Activated gamma-delta T cell (primary cell): Measurements from ENCODE around the gene RACK1.
"Not testable (repeated sequence)": the region's sequence is repeated elsewhere in the genome, so short reads cannot be mapped to it uniquely, and the experiment has no call there.

Experiments
- DNase-seq: peaks from one replicate; lab custom pipeline; 2025; lab: John Stamatoyannopoulos, UW
- total RNA-seq, 2 donors: gene quantifications; one replicate each; lab custom pipeline; 2026; lab: John Stamatoyannopoulos, UW

RACK1 gene
- total RNA-seq, result 1,019 to 1,134 reads per million in 2 donors

DNA sequence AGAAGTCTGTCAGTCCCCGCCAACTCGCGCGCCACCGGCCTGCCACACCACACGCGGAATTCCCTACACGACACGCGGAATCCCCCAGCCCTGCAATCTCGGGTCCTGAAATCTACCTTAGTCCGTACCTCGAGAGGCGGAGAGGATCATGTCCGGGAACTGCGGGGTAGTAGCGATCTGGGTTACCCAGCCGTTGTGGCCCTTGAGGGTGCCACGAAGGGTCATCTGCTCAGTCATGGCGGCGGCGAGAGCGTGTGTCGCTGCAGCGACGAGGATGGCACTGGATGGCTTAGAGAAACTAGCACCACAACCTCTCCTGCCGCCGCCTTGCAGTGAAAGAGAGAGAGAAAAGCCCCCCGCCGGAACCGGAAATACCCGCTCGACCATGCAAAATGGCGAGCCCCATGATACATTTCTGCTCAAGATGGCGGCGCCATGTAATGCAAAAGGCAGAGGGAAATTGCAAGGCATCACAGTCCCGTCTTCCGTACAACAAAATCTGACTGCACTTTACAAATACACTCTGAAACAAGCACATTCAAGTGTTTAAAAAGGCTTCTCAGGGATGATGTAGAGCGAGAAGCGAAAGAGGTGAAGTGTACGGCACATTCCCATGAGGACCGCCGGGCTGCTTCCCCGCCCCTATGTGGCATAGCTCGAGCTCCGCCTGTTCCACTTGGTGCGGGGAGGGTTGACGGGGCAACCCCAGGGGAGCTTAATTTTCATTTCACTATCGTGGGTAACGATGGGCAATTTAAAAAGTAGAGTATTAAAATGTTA, at the start of gene RACK1:
Gene RACK1 (minus strand): TSS at position 343 of the 780 bp plus-strand sequence. CDS start 106 bp downstream, at position 237.
- no peak for DNase-seq

- not testable (repeated sequence) for DNase-seq
Measured at GRCh38 chr5:181287331-181287730, 43.6 kb upstream of the RACK1 start.

GRCh38 chr5:181285962-181286705, 42.4 kb upstream of the RACK1 start:
- DNase-seq, result not testable (repeated sequence)

GRCh38 chr5:181283841-181284755, 40.4 kb upstream of the RACK1 start:
- not testable (repeated sequence) for DNase-seq

DNA sequence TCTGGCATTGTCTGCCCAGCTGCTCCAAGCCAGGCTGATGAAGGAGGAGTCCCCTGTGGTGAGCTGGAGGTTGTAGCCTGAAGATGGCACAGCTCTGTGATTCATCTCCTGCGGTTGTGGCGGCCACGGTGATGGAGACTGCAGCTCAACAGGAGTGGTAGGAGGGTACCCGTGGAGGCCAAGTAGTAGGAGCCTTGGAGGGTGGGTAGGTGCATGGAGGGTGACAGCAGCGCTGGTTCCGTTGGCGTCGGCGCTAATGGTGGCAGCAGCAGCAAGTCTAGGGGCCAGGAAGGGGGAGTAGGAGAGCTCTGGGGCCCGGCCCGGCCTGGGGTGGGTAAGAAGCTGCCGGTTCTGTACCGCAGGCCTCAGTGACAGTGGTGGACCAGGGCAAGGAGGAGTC, 39.6 kb upstream of the RACK1 start:
- no peak for DNase-seq

DNA sequence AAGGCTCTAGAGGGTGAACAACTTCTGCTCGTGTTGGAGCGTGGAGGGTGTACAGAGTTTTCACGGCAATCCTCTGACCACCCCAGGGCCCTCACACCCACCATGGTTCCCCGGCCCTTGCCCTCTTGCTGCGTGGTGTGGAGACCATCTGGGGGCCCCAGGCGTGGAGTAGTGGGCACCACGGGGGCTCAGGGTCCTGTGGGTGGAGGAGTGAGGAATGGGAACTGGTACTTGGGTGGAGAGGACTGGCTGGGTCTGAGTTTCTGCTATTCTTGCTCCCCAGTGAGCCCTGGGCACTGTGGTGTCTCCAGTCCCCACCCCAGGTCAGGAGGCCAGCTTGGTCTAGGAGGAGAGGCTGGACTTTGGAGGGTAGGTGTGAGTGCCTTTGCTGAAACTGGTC, 39.2 kb upstream of the RACK1 start:
- no peak for DNase-seq

- not testable (repeated sequence) for DNase-seq
Measured at GRCh38 chr5:181282415-181282814, 38.7 kb upstream of the RACK1 start.

GRCh38 chr5:181281984-181282316, 38.2 kb upstream of the RACK1 start:
- no peak for DNase-seq

DNA sequence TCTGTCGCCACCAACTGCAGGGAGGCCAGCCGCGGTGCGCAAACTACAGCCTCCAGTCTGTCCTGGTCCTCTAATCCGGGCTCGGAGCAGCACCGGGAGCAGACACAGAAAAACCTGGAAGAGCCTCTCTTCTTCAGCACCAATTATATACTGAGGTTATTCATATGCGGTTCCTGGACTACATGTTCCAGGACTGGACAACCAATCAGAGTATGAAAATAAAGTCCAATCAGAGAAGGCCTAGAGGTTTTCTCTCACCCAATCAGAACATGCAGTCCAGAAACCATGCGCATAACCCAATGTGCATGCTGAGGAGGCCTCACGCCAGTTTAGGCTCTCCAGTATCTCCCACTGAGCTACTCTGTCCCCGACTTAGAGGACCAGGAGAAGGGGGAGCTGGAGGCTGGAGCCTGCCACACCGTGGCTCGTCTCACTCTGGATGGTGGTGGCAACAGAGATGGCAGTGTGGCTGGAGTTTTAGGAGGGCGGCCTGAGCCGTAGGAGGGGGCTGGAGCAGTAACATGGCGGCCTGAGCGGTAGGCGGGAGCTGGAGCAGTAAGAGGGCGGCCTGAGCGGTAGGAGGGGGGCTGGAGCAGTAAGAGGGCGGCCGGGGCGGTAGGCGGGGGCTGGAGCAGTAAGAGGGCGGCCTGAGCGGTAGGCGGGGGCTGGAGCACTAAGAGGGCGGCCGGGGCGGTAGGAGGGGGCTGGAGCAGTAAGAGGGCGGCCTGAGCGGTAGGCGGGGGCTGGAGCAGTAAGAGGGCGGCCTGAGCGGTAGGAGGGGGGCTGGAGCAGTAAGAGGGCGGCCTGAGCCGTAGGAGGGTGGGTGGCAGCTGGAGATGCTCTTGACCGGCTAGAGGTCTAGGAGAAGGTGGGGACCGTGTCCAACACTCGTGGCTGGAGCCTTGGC, 37.6 kb upstream of the RACK1 start:
- no peak for DNase-seq

GRCh38 chr5:181280251-181280762, 36.6 kb upstream of the RACK1 start:
- no peak for DNase-seq

- not testable (repeated sequence) for DNase-seq
Measured at GRCh38 chr5:181273433-181273744, 29.7 kb upstream of the RACK1 start.

- DNase-seq, result no peak
Measured at GRCh38 chr5:181271081-181271480, 27.4 kb upstream of the RACK1 start.

- not testable (repeated sequence) for DNase-seq
Measured at GRCh38 chr5:181267907-181268306, 24.2 kb upstream of the RACK1 start.

DNA sequence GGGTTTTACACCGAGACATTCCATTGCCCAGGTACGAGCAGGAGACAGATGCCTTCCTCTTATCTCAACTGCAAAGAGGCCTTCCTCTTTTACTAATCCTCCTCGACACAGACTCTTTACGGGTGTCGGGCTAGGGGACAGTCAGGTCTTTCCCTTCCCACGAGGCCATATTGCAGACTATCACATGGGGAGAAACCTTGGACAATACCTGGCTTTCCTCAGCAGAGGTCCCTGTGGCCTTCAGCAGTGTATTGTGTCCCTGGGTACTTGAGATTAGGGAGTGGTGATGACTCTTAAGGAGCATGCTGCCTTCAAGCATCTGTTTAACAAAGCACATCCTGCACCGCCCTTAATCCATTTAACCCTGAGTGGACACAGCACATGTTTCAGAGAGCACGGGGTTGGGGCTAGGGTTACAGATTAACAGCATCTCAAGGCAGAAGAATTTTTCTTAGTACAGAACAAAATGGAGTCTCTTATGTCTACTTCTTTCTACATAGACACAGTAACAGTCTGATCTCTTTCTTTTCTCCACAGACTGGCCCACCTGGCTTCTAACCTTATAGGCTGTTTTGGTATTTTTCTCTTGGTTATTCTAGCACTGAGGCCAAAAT, 23.7 kb upstream of the RACK1 start:
- not testable (repeated sequence) for DNase-seq

GRCh38 chr5:181265092-181265671, 21.5 kb upstream of the RACK1 start:
- no peak for DNase-seq

GRCh38 chr5:181263633-181264032, 19.9 kb upstream of the RACK1 start:
- no peak for DNase-seq

GRCh38 chr5:181261320-181262049, 17.8 kb upstream of the RACK1 start:
- no peak for DNase-seq

- no peak for DNase-seq
Measured at GRCh38 chr5:181260720-181261319, 17.1 kb upstream of the RACK1 start, which contains the start of gene TRIM52. Gene TRIM52, minus strand, starts transcription at chr5:181261143. Its CDS starts 330 bp downstream, at chr5:181260813.
